ENCODE data around the gene IQGAP3.

GRCh38 chr1:156493154-156493631 is 79.2 kb downstream of the IQGAP3 start:
- TF ChIP-seq CTCF (IDR thresholded peaks at IDR 0.05) (no peak), TCF7L2 (IDR thresholded peaks at IDR 0.05; ENCODE audit: low read depth, low read length) (no peak)
